Testis (tissue), 3 donors: ENCODE data around the gene CDK4. TPM values are rescaled to one million over a fixed set of nuclear protein-coding genes. Genes with fewer than 3 reads are reported as not detected.

Source experiments
- DNase-seq: peaks from one replicate; pipeline ENCODE4 v3.0.0-alpha.2; 2019
- H3K27ac ChIP-seq, 2 donors: fragments of 200-600 bp; sonication (generic); one replicate each; pipeline ENCODE4 v1.5.1; 2019
- H3K27me3 ChIP-seq: fragments of 200-600 bp; sonication (generic); one replicate; pipeline ENCODE4 v1.5.1; 2019
- H3K36me3 ChIP-seq: fragments of 200-600 bp; sonication (generic); one replicate; pipeline ENCODE4 v1.5.1; 2017; ENCODE audit warnings: low read depth; ENCODE audit errors: missing control alignments
- H3K4me1 ChIP-seq: fragments of 200-600 bp; sonication (generic); one replicate; pipeline ENCODE4 v1.5.1; 2019
- H3K4me3 ChIP-seq, 2 donors: fragments of 200-600 bp; sonication (generic); one replicate each; pipeline ENCODE4 v1.5.1; 2017 to 2019
- H3K9me3 ChIP-seq: fragments of 200-600 bp; sonication (generic); one replicate; pipeline ENCODE4 v1.5.1; 2017
- POLR2A ChIP-seq: fragments of 450-650 bp; IDR thresholded peaks from one replicate; pipeline ENCODE4 v1.6.1; 2017; ENCODE audit warnings: antibody characterized with exemption, mild to moderate bottlenecking, moderate library complexity
- WGBS, 2 donors: methylation state at CpG; one replicate each; pipeline ENCODE4 v1.1.5; 2018; 5-methylcytosine and 5-hydroxymethylcytosine counted together
- intact Hi-C: fragments of 100-400 bp; cut with DNase I; formaldehyde crosslinking; loops from one replicate; pipeline ENCODE4 v1.15.1; 2023; ENCODE audit warnings: low total_unique reads
- polyA plus RNA-seq: library from polyadenylated mRNA; stranded (reverse); fragments of 350-450 nt; fragmentation: Illumina TruSeq; extraction: RNeasy Lipid Tissue Mini Kit (QIAGEN cat#74804); gene quantifications from one replicate; pipeline ENCODE4 v1.2.3, GENCODE V29; 2014; ENCODE audit warnings: low read depth, low replicate concordance; ENCODE audit not compliant: insufficient read depth
- total RNA-seq, 2 donors: library from RNA; depleted of rRNA; stranded (reverse); fragments of >200 nt; gene quantifications; one replicate each; pipeline ENCODE4 v1.2.3, GENCODE V29; 2016
- TF ChIP-seq, protein P1 (sequence below), 3 experiments: fragments of 450-650 bp in 2 of 3; fragments of 200-600 bp in 1 of 3; sonication (generic) in 1 of 3; IDR thresholded peaks; one replicate each; pipeline ENCODE4 v1.5.1; 2016 to 2019; ENCODE audit warnings: antibody characterized with exemption in 3 of 3, mild to moderate bottlenecking in 2 of 3, moderate library complexity in 1 of 3

The CDK4 gene
- total and polyA plus RNA-seq, 3 donors from 2014 or later, result 47.0 to 73.5 (median 64.4) TPM

DNA sequence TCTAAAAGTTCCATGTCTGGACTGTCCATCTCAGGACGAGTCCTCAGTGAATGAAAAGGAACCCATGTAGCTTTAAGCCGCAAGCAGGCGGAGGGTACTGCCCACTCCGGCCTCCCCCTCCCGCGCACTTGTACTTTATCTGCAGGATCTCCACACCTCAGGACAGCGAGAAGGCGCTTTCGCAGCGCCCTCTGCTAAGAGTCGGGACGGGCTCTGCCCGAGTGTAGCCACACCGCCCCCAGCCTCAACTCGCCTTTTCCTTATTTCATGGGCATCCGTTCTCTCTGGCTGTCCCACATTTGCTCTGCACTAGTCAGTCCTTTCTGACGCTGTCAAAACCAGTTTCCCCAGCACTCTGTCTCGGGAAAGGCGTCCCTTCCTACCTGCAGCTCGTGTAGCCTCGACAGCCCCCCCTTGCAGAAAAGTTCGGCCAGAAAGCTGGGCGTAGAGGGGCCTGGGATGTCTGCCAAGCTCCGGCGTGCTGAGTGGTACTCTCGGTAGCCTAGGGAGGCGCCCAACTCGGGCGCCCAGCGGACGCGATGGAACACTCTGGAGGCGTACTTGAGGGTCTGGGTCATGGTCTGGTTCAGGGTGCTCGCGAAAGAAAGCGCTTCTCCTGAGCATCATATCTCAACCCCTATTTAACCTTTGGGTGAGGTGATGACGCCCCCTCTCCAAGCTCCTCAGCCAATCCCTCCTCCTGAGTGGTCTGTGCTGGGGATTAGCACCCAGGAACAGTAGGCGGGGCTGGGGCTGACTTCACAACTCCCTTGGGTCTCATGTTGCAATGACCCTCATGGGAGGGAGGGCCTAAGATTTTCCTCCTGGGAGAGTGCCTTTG is 14.6 kb upstream of the CDK4 start, which contains the start of gene CYP27B1:
Gene CYP27B1 (minus strand): TSS at position 615 of the 841 bp plus-strand sequence. CDS start 37 bp downstream, at position 578.
- DNase-seq, result peak; percentile 20
- H3K4me3 ChIP-seq, result peak within 1 kb of the TSS in 1 of 2 donors; percentile 4
- 5 to 7% methylated on average over 30 to 38 of the region's 38 CpGs for WGBS, 2 donors
- H3K27ac ChIP-seq, result no peak within 1 kb of the TSS
- peaks cover 27% of the 10 kb centered on the region for H3K4me1 ChIP-seq
- H3K9me3 ChIP-seq, result no peaks in the 10 kb centered on the region
- no peaks in the 10 kb centered on the region for H3K27me3 ChIP-seq
- TF ChIP-seq, protein P1, sequence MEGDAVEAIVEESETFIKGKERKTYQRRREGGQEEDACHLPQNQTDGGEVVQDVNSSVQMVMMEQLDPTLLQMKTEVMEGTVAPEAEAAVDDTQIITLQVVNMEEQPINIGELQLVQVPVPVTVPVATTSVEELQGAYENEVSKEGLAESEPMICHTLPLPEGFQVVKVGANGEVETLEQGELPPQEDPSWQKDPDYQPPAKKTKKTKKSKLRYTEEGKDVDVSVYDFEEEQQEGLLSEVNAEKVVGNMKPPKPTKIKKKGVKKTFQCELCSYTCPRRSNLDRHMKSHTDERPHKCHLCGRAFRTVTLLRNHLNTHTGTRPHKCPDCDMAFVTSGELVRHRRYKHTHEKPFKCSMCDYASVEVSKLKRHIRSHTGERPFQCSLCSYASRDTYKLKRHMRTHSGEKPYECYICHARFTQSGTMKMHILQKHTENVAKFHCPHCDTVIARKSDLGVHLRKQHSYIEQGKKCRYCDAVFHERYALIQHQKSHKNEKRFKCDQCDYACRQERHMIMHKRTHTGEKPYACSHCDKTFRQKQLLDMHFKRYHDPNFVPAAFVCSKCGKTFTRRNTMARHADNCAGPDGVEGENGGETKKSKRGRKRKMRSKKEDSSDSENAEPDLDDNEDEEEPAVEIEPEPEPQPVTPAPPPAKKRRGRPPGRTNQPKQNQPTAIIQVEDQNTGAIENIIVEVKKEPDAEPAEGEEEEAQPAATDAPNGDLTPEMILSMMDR (IDR thresholded peaks at IDR 0.05), result no peak
- no peak for TF ChIP-seq POLR2A
- intact Hi-C loops, result no loop called here
- H3K36me3 ChIP-seq, result no peaks in the 10 kb centered on the region

DNA sequence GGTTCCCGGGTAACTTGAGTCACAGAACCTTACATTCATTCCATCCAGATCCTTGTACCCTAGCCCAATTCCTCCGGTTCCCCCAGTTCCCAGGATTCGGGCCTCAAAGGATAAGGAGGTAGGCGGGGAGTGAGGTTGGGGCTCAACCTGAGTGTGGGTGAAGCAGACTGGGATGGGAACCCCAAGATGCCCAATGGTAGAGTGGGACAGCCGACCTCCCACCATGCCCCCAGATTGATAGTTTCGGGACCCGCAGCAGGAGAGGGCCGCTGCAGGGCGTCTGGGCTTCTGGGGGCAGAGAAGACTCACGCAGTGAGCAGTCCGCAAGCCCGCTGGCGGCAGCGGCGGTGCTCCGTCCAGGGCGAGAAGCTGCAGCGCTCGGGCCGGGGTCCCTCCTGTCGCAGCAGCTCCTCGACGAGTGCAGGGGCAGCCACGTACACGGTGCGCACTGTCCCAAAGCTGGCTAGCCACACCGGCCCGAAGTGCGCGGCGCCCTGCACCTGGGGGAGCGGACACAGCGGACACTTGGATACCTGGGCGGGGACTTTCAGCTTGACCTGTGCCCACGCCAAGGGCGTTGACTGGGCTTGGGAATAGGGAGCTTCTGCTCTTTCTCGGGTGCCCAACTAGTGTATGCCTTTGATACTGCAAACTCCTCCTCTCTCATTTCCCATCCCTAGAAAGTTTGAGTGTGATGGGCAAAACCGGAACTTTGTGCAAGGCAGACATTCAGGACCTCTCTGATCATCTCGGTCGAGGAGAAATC is 13.8 kb upstream of the CDK4 start:
- Histone ChIP-seq H3K27ac (no peak overlapping the region), H3K4me3 (peak overlapping the region in 1 of 2 donors; percentile 24), H3K36me3 (no peaks in the 10 kb centered on the region), H3K4me1 (peaks cover 22% of the 10 kb centered on the region), H3K27me3 (no peaks in the 10 kb centered on the region), H3K9me3 (no peaks in the 10 kb centered on the region)
- WGBS, 2 donors, result 0 to 3% methylated on average over 4 to 40 of the region's 40 CpGs
- no peak for TF ChIP-seq POLR2A
- TF ChIP-seq, protein P1 (IDR thresholded peaks at IDR 0.05), result no peak
- DNase-seq, result no peak
- intact Hi-C loops, result no loop called here

DNA sequence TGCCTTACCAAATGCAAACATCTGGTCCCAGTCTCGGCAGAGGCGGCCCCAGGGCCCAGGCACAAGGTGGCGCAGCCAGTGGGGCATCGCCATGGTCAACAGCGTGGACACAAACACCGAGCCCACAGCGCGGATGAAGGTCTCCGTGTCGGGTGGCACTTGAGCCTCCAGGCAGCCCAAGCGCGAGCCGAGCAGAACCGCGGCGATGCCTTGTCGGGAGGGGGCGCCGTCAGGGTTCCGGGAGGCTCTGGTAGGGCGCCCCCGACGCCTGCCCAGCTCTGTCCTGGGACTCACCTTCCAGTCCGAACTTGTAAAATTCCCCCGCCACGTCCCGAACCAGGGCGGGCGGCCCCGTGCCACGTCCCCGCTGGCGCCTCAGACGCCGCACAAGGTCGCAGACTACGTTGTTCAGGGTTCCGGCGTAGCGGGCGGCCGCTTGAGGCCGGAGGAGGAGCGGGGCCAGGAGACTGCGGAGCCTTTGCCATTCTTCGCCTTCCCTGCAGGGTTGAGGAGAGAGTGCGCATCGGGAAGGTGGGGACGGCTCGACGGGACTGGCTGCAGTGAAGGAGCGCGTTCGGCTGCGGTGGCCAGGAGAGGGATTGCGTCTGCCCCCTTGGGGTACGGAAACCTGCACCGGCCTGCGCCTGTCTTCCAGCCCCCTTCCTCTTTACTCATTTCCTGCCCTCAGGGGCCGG is 13.0 kb upstream of the CDK4 start:
- Histone ChIP-seq H3K27ac (no peak overlapping the region), H3K27me3 (no peaks in the 10 kb centered on the region), H3K9me3 (no peaks in the 10 kb centered on the region), H3K4me1 (peaks cover 22% of the 10 kb centered on the region), H3K4me3 (peak overlapping the region; percentile 24 to 26), H3K36me3 (no peaks in the 10 kb centered on the region)
- peak; percentile 28 for DNase-seq
- intact Hi-C loops, result no loop called here
- TF ChIP-seq, protein P1 (IDR thresholded peaks at IDR 0.05), result no peak
- TF ChIP-seq POLR2A, result no peak
- WGBS, 2 donors, result 8 to 9% methylated on average over 7 to 45 of the region's 60 CpGs

DNA sequence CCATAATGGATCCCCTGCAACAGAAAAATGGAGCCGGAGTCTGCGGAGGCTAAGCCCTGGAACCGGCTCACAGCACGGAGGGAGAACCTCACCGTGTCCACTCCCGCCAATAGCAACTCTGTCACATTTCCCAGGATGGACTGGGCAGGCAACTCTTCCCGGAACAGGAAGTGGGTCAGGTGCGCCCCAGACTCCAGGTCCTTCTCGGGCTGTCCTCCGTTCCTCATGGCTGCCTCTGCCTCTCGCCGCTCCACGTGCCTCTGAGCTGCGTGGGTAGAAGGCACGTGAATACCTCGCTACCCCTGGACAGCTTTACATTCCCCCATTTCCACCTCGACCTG is 12.5 kb upstream of the CDK4 start:
- DNase-seq, result no peak
- Histone ChIP-seq H3K9me3 (no peaks in the 10 kb centered on the region), H3K36me3 (no peaks in the 10 kb centered on the region), H3K4me1 (peaks cover 22% of the 10 kb centered on the region), H3K27me3 (no peaks in the 10 kb centered on the region), H3K27ac (no peak overlapping the region), H3K4me3 (peak overlapping the region; percentile 24 to 26)
- WGBS, 2 donors, result 29 to 37% methylated on average over 15 to 17 of the region's 17 CpGs
- intact Hi-C loops, result no loop called here
- TF ChIP-seq, protein P1 (IDR thresholded peaks at IDR 0.05), result no peak
- no peak for TF ChIP-seq POLR2A
